ENCODE results near the gene MGRN1.

MGRN1 gene

GRCh38 chr16:4677994-4678393 is 53.4 kb downstream of the MGRN1 start:
- TF ChIP-seq SUZ12 (IDR thresholded peaks at IDR 0.05; ENCODE audit: extremely low read depth, insufficient read depth, insufficient read length) = no peak
- no peak for TF ChIP-seq ZNF274 (IDR thresholded peaks at IDR 0.05; ENCODE audit: low read depth, low read length)
- no peak for TF ChIP-seq YY1 (IDR thresholded peaks at IDR 0.05; ENCODE audit: insufficient read depth, insufficient read length)
- H3K9ac ChIP-seq (ENCODE audit: insufficient read length, low read depth) = no peak overlapping the region
- H3K36me3 ChIP-seq (ENCODE audit: insufficient read depth, insufficient read length, low read length) = peaks cover 68% of the 10 kb centered on the region
- H3K4me1 ChIP-seq (ENCODE audit: insufficient read depth, insufficient read length) = peaks cover 22% of the 10 kb centered on the region
- H3K27me3 ChIP-seq (ENCODE audit: insufficient read depth, insufficient read length) = no peaks in the 10 kb centered on the region
- no peak for DNase-seq (ENCODE audit: low read depth, low spot score)
- no peak overlapping the region for H3K4me3 ChIP-seq (ENCODE audit: insufficient read length, low read depth)
- H3K9me3 ChIP-seq (ENCODE audit: insufficient read depth, low read length) = no peaks in the 10 kb centered on the region

DNA sequence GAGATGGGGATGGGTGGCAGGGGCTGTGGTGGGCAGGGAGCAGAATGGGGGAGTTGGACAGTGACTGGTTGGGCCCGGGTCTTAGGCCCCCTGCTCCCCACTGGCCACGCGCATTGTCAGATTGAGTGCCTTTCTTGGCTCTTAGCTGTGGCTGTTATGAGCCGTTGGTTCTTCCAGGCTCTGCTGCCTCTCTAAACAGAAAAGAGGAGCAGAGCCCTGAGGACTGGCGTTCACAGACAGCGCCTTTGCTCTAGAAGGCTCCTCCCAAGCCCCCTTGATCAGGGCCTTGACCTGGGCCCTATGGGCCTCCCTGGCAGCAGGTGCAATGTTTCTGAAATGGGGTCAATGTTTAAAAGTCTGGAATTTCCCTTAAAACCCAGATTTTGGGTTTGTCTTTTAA is 54.0 kb downstream of the MGRN1 start:
- Histone ChIP-seq H3K9me3 (ENCODE audit: insufficient read depth, low read length) (no peaks in the 10 kb centered on the region), H3K4me1 (ENCODE audit: insufficient read depth, insufficient read length) (peaks cover 21% of the 10 kb centered on the region), H3K36me3 (ENCODE audit: insufficient read depth, insufficient read length, low read length) (peaks cover 68% of the 10 kb centered on the region), H3K9ac (ENCODE audit: insufficient read length, low read depth) (no peak overlapping the region), H3K27me3 (ENCODE audit: insufficient read depth, insufficient read length) (no peaks in the 10 kb centered on the region), H3K4me3 (ENCODE audit: insufficient read length, low read depth) (no peak overlapping the region)
- TF ChIP-seq SUZ12 (IDR thresholded peaks at IDR 0.05; ENCODE audit: extremely low read depth, insufficient read depth, insufficient read length) (no peak), ZNF274 (IDR thresholded peaks at IDR 0.05; ENCODE audit: low read depth, low read length) (no peak), YY1 (IDR thresholded peaks at IDR 0.05; ENCODE audit: insufficient read depth, insufficient read length) (no peak)
- no peak for DNase-seq (ENCODE audit: low read depth, low spot score)

- no peaks in the 10 kb centered on the region for H3K9me3 ChIP-seq (ENCODE audit: insufficient read depth, low read length)
- no peak for TF ChIP-seq YY1 (IDR thresholded peaks at IDR 0.05; ENCODE audit: insufficient read depth, insufficient read length)
- no peak for TF ChIP-seq ZNF274 (IDR thresholded peaks at IDR 0.05; ENCODE audit: low read depth, low read length)
- no peak for TF ChIP-seq SUZ12 (IDR thresholded peaks at IDR 0.05; ENCODE audit: extremely low read depth, insufficient read depth, insufficient read length)
- no peak overlapping the region for H3K9ac ChIP-seq (ENCODE audit: insufficient read length, low read depth)
- no peaks in the 10 kb centered on the region for H3K27me3 ChIP-seq (ENCODE audit: insufficient read depth, insufficient read length)
- DNase-seq (ENCODE audit: low read depth, low spot score) = no peak
- H3K4me1 ChIP-seq (ENCODE audit: insufficient read depth, insufficient read length) = peaks cover 21% of the 10 kb centered on the region
- H3K4me3 ChIP-seq (ENCODE audit: insufficient read length, low read depth) = no peak overlapping the region
- peaks cover 72% of the 10 kb centered on the region for H3K36me3 ChIP-seq (ENCODE audit: insufficient read depth, insufficient read length, low read length)
Observed at GRCh38 chr16:4679156-4679849, 54.7 kb downstream of the MGRN1 start.

GRCh38 chr16:4679850-4680636 is 55.4 kb downstream of the MGRN1 start:
- H3K4me3 ChIP-seq (ENCODE audit: insufficient read length, low read depth) = no peak overlapping the region
- H3K4me1 ChIP-seq (ENCODE audit: insufficient read depth, insufficient read length) = peaks cover 21% of the 10 kb centered on the region
- DNase-seq (ENCODE audit: low read depth, low spot score) = no peak
- no peaks in the 10 kb centered on the region for H3K9me3 ChIP-seq (ENCODE audit: insufficient read depth, low read length)
- no peak for TF ChIP-seq YY1 (IDR thresholded peaks at IDR 0.05; ENCODE audit: insufficient read depth, insufficient read length)
- TF ChIP-seq ZNF274 (IDR thresholded peaks at IDR 0.05; ENCODE audit: low read depth, low read length) = no peak
- no peak for TF ChIP-seq SUZ12 (IDR thresholded peaks at IDR 0.05; ENCODE audit: extremely low read depth, insufficient read depth, insufficient read length)
- H3K36me3 ChIP-seq (ENCODE audit: insufficient read depth, insufficient read length, low read length) = peaks cover 79% of the 10 kb centered on the region
- H3K27me3 ChIP-seq (ENCODE audit: insufficient read depth, insufficient read length) = no peaks in the 10 kb centered on the region
- no peak overlapping the region for H3K9ac ChIP-seq (ENCODE audit: insufficient read length, low read depth)

DNA sequence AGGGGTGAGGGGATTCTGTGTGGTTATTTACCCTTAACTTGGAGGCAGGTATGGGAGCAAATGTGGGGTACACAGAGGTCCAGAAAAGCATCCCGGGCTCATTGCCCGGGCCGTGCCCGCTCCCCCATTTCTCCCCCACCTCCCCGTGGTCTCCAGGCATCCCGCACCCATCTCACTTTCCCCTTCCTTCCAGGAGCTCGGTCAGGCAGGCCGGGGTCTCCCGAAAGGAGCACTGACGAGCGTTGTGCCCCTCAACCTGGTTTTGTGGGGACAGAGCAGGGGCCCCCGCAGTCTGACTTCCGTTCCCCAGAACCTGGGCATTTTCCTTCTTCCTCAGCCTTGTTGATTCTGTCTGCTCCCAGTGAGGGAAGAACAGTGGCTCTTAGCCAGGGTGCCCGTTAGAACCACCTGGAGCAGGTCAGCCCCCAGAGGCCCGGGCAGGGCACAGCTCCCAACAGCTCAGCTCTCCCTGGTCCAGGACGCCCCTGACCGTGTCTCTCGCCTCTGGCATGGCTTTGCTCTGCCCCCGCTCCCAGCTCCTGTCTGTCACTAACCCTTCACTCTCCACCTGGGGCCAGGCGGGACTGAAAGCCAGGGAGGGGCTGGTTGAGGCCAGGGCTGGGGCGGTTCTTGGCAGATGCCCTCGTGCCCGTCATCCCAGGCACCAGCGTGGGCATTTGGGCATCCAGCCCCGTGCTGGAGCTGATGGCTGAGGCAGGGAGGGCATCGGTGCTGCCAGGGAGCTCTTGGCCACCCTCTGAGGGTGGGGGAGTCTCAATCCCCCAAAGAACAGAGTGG is 56.2 kb downstream of the MGRN1 start:
- no peak for TF ChIP-seq YY1 (IDR thresholded peaks at IDR 0.05; ENCODE audit: insufficient read depth, insufficient read length)
- TF ChIP-seq ZNF274 (IDR thresholded peaks at IDR 0.05; ENCODE audit: low read depth, low read length) = no peak
- TF ChIP-seq SUZ12 (IDR thresholded peaks at IDR 0.05; ENCODE audit: extremely low read depth, insufficient read depth, insufficient read length) = no peak
- Histone ChIP-seq H3K9me3 (ENCODE audit: insufficient read depth, low read length) (no peaks in the 10 kb centered on the region), H3K4me3 (ENCODE audit: insufficient read length, low read depth) (no peak overlapping the region), H3K36me3 (ENCODE audit: insufficient read depth, insufficient read length, low read length) (peaks cover 83% of the 10 kb centered on the region), H3K9ac (ENCODE audit: insufficient read length, low read depth) (no peak overlapping the region), H3K4me1 (ENCODE audit: insufficient read depth, insufficient read length) (peaks cover 19% of the 10 kb centered on the region), H3K27me3 (ENCODE audit: insufficient read depth, insufficient read length) (no peaks in the 10 kb centered on the region)
- no peak for DNase-seq (ENCODE audit: low read depth, low spot score)

DNA sequence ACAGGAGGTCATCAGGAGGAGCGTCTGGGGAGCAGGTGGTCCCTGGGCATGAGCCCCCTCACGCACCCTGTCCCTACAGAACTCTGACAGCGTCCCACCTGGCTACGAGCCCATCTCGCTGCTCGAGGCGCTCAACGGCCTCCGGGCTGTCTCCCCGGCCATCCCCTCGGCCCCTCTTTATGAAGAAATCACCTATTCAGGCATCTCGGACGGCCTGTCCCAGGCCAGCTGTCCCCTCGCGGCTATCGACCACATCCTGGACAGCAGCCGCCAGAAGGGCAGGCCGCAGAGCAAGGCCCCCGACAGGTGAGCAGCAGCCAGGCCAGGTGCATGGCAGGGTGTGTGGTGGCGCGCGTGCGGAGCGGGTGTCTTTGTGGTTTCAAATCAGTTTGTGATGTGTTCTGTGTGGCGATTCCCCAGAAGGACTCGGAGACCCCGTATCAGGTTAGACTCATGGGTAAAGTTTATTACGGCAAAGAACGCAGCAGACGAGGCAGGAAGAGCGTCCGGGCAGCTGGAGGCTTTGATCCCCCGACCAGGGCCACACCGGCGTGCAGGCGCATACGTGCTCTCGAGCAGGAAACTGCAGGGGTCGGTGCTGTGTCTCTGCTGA is 57.0 kb downstream of the MGRN1 start:
- Histone ChIP-seq H3K4me3 (ENCODE audit: insufficient read length, low read depth) (no peak overlapping the region), H3K36me3 (ENCODE audit: insufficient read depth, insufficient read length, low read length) (peaks cover 87% of the 10 kb centered on the region), H3K9ac (ENCODE audit: insufficient read length, low read depth) (no peak overlapping the region), H3K4me1 (ENCODE audit: insufficient read depth, insufficient read length) (peaks cover 13% of the 10 kb centered on the region), H3K27me3 (ENCODE audit: insufficient read depth, insufficient read length) (no peaks in the 10 kb centered on the region), H3K9me3 (ENCODE audit: insufficient read depth, low read length) (no peaks in the 10 kb centered on the region)
- no peak for TF ChIP-seq ZNF274 (IDR thresholded peaks at IDR 0.05; ENCODE audit: low read depth, low read length)
- TF ChIP-seq YY1 (IDR thresholded peaks at IDR 0.05; ENCODE audit: insufficient read depth, insufficient read length) = no peak
- TF ChIP-seq SUZ12 (IDR thresholded peaks at IDR 0.05; ENCODE audit: extremely low read depth, insufficient read depth, insufficient read length) = no peak
- no peak for DNase-seq (ENCODE audit: low read depth, low spot score)

Data from NT2/D1 (cell line).